Loucy (cell line): Measurements from ENCODE around the gene CNP.

ENCODE experiments used
- H2AFZ ChIP-seq: fragments of 200-600 bp; sonication (generic); 2 replicates; pipeline ENCODE4 v1.6.0; 2016; ENCODE audit warnings: antibody characterized with exemption, mild to moderate bottlenecking, low read length, moderate library complexity
- H3F3A ChIP-seq: fragments of 200-600 bp; 2 replicates; pipeline ENCODE4 v1.6.0; 2016; ENCODE audit warnings: antibody characterized with exemption, low read depth, mild to moderate bottlenecking
- H3K27me3 ChIP-seq: fragments of 200-600 bp; sonication (generic); 2 replicates; pipeline ENCODE4 v1.6.1; 2014; ENCODE audit warnings: low read length, mild to moderate bottlenecking; ENCODE audit not compliant: insufficient read depth, poor library complexity, severe bottlenecking
- H3K36me3 ChIP-seq: fragments of 200-600 bp; sonication (generic); 2 replicates; pipeline ENCODE4 v1.6.1; 2016; ENCODE audit warnings: low read length; ENCODE audit not compliant: insufficient read depth
- H3K4me1 ChIP-seq: fragments of 200-600 bp; sonication (generic); 2 replicates; pipeline ENCODE4 v1.5.1; 2014; ENCODE audit warnings: low read length, mild to moderate bottlenecking; ENCODE audit not compliant: insufficient read depth, poor library complexity, severe bottlenecking
- H3K4me2 ChIP-seq: fragments of 200-600 bp; sonication (generic); 2 replicates; pipeline ENCODE4 v1.6.0; 2014; ENCODE audit warnings: antibody characterized with exemption, low read length, low read depth, mild to moderate bottlenecking; ENCODE audit not compliant: poor library complexity, severe bottlenecking
- H3K4me3 ChIP-seq: fragments of 200-600 bp; sonication (generic); 2 replicates; pipeline ENCODE4 v1.5.1; 2014; ENCODE audit warnings: low read length, mild to moderate bottlenecking, mixed read lengths; ENCODE audit not compliant: poor library complexity, severe bottlenecking
- H3K79me2 ChIP-seq: fragments of 200-600 bp; sonication (generic); 2 replicates; pipeline ENCODE4 v1.6.1; 2014; ENCODE audit warnings: low read length; ENCODE audit not compliant: insufficient read depth
- H3K9ac ChIP-seq: fragments of 200-600 bp; sonication (generic); 2 replicates; pipeline ENCODE4 v1.6.0; 2014; ENCODE audit warnings: mild to moderate bottlenecking, low read depth, low read length, moderate library complexity; ENCODE audit not compliant: poor library complexity, severe bottlenecking
- H3K9me2 ChIP-seq: fragments of 200-600 bp; sonication (generic); replicated peaks from 2 replicates; pipeline ENCODE4 v1.6.1; 2016; ENCODE audit warnings: low read depth, low read length, mixed read lengths
- H3K9me3 ChIP-seq: fragments of 200-600 bp; sonication (generic); 2 replicates; pipeline ENCODE4 v1.6.1; 2014; ENCODE audit warnings: mild to moderate bottlenecking, antibody characterized with exemption, low read length, low read depth; ENCODE audit not compliant: insufficient read depth
- H4K20me1 ChIP-seq: fragments of 200-600 bp; sonication (generic); 2 replicates; pipeline ENCODE4 v1.6.0; 2014; ENCODE audit warnings: antibody characterized with exemption, low read length, mild to moderate bottlenecking; ENCODE audit not compliant: insufficient read depth, poor library complexity, severe bottlenecking
- CTCF ChIP-seq: fragments of 200-600 bp; sonication (generic); conservative IDR thresholded peaks from 2 replicates; pipeline ENCODE4 v1.5.1; 2014; ENCODE audit warnings: mild to moderate bottlenecking, antibody characterized with exemption, low read length
- EZH2phosphoT487 ChIP-seq: fragments of 200-600 bp; IDR thresholded peaks from 2 replicates; pipeline ENCODE4 v1.6.1; 2018; ENCODE audit warnings: antibody characterized with exemption, mild to moderate bottlenecking, moderate library complexity, borderline replicate concordance

Gene CNP

DNA sequence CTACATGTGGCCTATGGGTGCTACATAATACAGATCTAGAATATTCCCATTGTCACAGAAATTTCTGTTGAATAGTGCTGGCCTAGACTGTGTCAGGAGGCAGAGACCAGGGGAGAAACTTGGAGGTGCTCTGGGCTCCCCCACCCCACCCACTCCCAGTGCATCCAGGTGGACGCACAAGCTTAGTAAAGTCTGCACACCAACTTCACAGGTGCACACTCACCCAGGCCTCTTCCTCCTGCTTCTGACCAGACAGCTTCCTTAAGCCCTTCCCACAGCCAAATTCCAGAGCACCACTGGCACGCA is 7.6 kb upstream of the CNP start:
- Histone ChIP-seq H3K9me2 (no peaks in the 10 kb centered on the region), H2AFZ (no peak overlapping the region), H3K4me3 (no peak overlapping the region), H3K9ac (no peak overlapping the region), H3K36me3 (no peaks in the 10 kb centered on the region), H3K79me2 (no peaks in the 10 kb centered on the region), H3K27me3 (no peaks in the 10 kb centered on the region), H3K4me2 (no peak overlapping the region), H4K20me1 (no peaks in the 10 kb centered on the region), H3K4me1 (peaks cover 14% of the 10 kb centered on the region), H3K9me3 (no peaks in the 10 kb centered on the region), H3F3A (no peaks in the 10 kb centered on the region)
- TF ChIP-seq CTCF (no peak), EZH2phosphoT487 (no peak)

GRCh38 chr17:41959336-41960095 is 7.1 kb upstream of the CNP start:
- no peaks in the 10 kb centered on the region for H3F3A ChIP-seq
- no peak for TF ChIP-seq EZH2phosphoT487
- peak; percentile 64 for TF ChIP-seq CTCF
- H3K4me2 ChIP-seq = no peak overlapping the region
- H3K9me3 ChIP-seq = no peaks in the 10 kb centered on the region
- no peaks in the 10 kb centered on the region for H4K20me1 ChIP-seq
- H3K9me2 ChIP-seq = no peaks in the 10 kb centered on the region
- H3K4me3 ChIP-seq = no peak overlapping the region
- H3K79me2 ChIP-seq = no peaks in the 10 kb centered on the region
- no peak overlapping the region for H3K9ac ChIP-seq
- H2AFZ ChIP-seq = no peak overlapping the region; the same call in 1 of the 2 replicates
- H3K27me3 ChIP-seq = no peaks in the 10 kb centered on the region
- H3K36me3 ChIP-seq = no peaks in the 10 kb centered on the region
- peaks cover 14% of the 10 kb centered on the region for H3K4me1 ChIP-seq

GRCh38 chr17:41962111-41962510 is 4.5 kb upstream of the CNP start:
- H2AFZ ChIP-seq = no peak overlapping the region
- H3K79me2 ChIP-seq = peaks cover 9% of the 10 kb centered on the region
- no peak overlapping the region for H3K9ac ChIP-seq
- H3K9me3 ChIP-seq = no peaks in the 10 kb centered on the region
- H3K36me3 ChIP-seq = no peaks in the 10 kb centered on the region
- no peaks in the 10 kb centered on the region for H3K9me2 ChIP-seq
- H3K4me3 ChIP-seq = no peak overlapping the region
- H3K4me2 ChIP-seq = no peak overlapping the region
- peaks cover 22% of the 10 kb centered on the region for H3K4me1 ChIP-seq
- H3K27me3 ChIP-seq = no peaks in the 10 kb centered on the region
- no peak for TF ChIP-seq EZH2phosphoT487
- no peak for TF ChIP-seq CTCF
- no peaks in the 10 kb centered on the region for H4K20me1 ChIP-seq
- H3F3A ChIP-seq = no peaks in the 10 kb centered on the region; the same call in 1 of the 2 replicates
